Thoracic aorta (tissue), 2 donors: ENCODE measurements around the gene FARS2. TPM values are rescaled to one million over a fixed set of nuclear protein-coding genes. Genes with fewer than 3 reads are reported as not detected.

Experiments used
- ATAC-seq: fragments of 150-250 bp; one replicate; pipeline ENCODE4 v1.8.0; 2017; ENCODE audit warnings: low read depth; ENCODE audit not compliant: insufficient number of reproducible peaks, low FRiP score
- DNase-seq: peaks from one replicate; pipeline ENCODE4 v3.0.0-alpha.2; 2020; ENCODE audit warnings: low spot score
- H3K27ac ChIP-seq, 2 donors: fragments of 200-600 bp; sonication (generic); 1 replicate in 1 of 2; 2 replicates in 1 of 2; pipeline ENCODE4 v1.5.1; 2016; ENCODE audit warnings: mild to moderate bottlenecking in 2 of 2, moderate library complexity in 2 of 2
- H3K27me3 ChIP-seq: fragments of 200-600 bp; sonication (generic); replicated peaks from 2 replicates; pipeline ENCODE4 v1.6.0; 2016; ENCODE audit warnings: mild to moderate bottlenecking; ENCODE audit not compliant: insufficient read depth
- H3K36me3 ChIP-seq: fragments of 200-600 bp; sonication (generic); one replicate; pipeline ENCODE4 v1.5.1; 2016
- H3K4me1 ChIP-seq, 2 donors: fragments of 200-600 bp; sonication (generic); 1 replicate in 1 of 2; 2 replicates in 1 of 2; pipeline versions ENCODE4 v1.5.1 to v1.6.0; 2016; ENCODE audit warnings: low read depth in 2 of 2, mild to moderate bottlenecking in 1 of 2; ENCODE audit not compliant: control insufficient read depth in 1 of 2
- H3K4me3 ChIP-seq: fragments of 200-600 bp; sonication (generic); 2 replicates; pipeline ENCODE4 v1.5.1; 2016; ENCODE audit warnings: mild to moderate bottlenecking
- H3K9me3 ChIP-seq: fragments of 200-600 bp; sonication (generic); 2 replicates; pipeline ENCODE4 v1.5.1; 2016
- total RNA-seq, 2 donors: library from RNA; depleted of rRNA; stranded (reverse); fragments of >200 nt; gene quantifications; one replicate each; pipeline versions ENCODE4 v1.1.0 to v1.2.3, GENCODE V29; 2016
- TF ChIP-seq, protein P1 (sequence below): fragments of 200-600 bp; sonication (generic); IDR thresholded peaks from one replicate; pipeline ENCODE4 v1.5.1; 2019; ENCODE audit warnings: antibody characterized with exemption

FARS2 gene
- total RNA-seq, 2 donors from 2014 or later = 10.4 to 11.6 TPM

- H3K4me1 ChIP-seq = peaks cover 13 to 23% of the 10 kb centered on the region in 2 donors
- no peak overlapping the region for H3K4me3 ChIP-seq
- no peak overlapping the region for H3K27ac ChIP-seq
- DNase-seq (no peak), ATAC-seq (no peak)
- H3K27me3 ChIP-seq = no peaks in the 10 kb centered on the region
- H3K36me3 ChIP-seq = no peaks in the 10 kb centered on the region
- no peaks in the 10 kb centered on the region for H3K9me3 ChIP-seq
- TF ChIP-seq, protein P1, sequence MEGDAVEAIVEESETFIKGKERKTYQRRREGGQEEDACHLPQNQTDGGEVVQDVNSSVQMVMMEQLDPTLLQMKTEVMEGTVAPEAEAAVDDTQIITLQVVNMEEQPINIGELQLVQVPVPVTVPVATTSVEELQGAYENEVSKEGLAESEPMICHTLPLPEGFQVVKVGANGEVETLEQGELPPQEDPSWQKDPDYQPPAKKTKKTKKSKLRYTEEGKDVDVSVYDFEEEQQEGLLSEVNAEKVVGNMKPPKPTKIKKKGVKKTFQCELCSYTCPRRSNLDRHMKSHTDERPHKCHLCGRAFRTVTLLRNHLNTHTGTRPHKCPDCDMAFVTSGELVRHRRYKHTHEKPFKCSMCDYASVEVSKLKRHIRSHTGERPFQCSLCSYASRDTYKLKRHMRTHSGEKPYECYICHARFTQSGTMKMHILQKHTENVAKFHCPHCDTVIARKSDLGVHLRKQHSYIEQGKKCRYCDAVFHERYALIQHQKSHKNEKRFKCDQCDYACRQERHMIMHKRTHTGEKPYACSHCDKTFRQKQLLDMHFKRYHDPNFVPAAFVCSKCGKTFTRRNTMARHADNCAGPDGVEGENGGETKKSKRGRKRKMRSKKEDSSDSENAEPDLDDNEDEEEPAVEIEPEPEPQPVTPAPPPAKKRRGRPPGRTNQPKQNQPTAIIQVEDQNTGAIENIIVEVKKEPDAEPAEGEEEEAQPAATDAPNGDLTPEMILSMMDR = no peak
Measured at GRCh38 chr6:5335020-5335419, 73.7 kb downstream of the FARS2 start.

DNA sequence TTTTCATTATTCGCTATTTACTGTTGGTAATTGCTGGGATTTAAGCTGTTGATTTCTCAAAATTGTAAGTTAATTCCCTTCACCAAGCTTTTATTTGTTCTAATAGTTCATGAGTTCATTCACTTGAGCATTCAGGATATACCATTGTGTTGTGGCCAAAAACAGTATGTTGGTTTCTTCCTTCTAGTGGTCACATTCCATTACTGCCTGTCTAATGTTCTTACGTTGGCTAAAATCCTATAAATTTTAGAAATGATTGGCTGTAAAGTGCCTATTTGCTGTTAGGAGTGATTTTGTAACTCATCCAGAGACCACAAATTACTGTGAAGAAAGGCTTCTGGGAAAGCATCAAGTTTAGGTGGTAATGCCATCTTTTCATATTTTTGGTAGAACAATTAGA lies 76.3 kb downstream of the FARS2 start:
- peaks cover 13 to 23% of the 10 kb centered on the region in 2 donors for H3K4me1 ChIP-seq
- DNase-seq = no peak
- no peak overlapping the region for H3K27ac ChIP-seq
- ATAC-seq = no peak
- H3K4me3 ChIP-seq = no peak overlapping the region
- no peaks in the 10 kb centered on the region for H3K9me3 ChIP-seq
- H3K27me3 ChIP-seq = no peaks in the 10 kb centered on the region
- no peaks in the 10 kb centered on the region for H3K36me3 ChIP-seq
- TF ChIP-seq, protein P1 = no peak

GRCh38 chr6:5338177-5338960 lies 77.1 kb downstream of the FARS2 start:
- H3K36me3 ChIP-seq = no peaks in the 10 kb centered on the region
- peaks cover 13 to 23% of the 10 kb centered on the region in 2 donors for H3K4me1 ChIP-seq
- DNase-seq (no peak), ATAC-seq (no peak)
- no peak overlapping the region for H3K4me3 ChIP-seq
- no peak overlapping the region for H3K27ac ChIP-seq
- no peaks in the 10 kb centered on the region for H3K27me3 ChIP-seq
- TF ChIP-seq, protein P1 = no peak
- H3K9me3 ChIP-seq = no peaks in the 10 kb centered on the region

DNA sequence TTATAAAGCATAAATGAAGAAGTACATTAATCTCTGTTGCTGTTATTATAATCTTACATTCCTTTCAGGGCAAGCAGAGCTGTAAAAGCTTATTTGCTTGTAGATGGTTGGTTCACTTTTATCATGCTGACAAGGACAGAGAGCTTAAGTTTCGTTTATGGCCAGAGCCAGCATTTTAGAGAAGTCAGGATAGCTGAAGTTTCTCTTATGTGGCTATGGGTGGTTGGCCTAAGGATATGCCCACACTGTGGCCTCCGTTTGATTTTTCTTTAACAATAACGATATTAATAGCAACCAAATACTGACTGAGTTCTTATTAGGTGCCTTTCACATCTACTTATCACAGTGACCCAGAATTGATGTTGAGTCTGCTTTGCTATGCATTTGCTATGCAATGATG lies 78.5 kb downstream of the FARS2 start:
- DNase-seq = no peak
- Histone ChIP-seq H3K4me1 (peaks cover under 1 to 12% of the 10 kb centered on the region in 2 donors), H3K27me3 (no peaks in the 10 kb centered on the region), H3K9me3 (no peaks in the 10 kb centered on the region), H3K27ac (no peak overlapping the region), H3K36me3 (no peaks in the 10 kb centered on the region), H3K4me3 (no peak overlapping the region)
- no peak for ATAC-seq
- TF ChIP-seq, protein P1 = no peak

DNA sequence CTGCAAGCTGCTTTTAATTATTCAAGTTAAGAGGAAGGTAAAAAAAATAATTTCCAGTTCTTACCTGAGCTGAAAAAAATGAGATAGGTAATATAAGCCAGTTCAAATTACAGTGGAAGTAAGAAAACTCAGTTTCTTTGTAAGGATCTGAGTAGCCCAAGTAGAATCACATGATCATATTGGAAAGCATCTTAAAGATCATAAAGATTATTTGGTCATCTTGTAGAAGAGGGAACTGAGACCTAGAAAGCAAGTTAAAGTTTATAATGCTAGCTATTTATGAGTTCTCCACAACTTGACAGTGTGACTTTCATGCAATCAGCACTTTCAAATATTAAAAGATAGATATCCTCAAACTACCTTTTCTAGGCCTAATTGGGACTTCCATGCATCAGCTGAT lies 80.5 kb downstream of the FARS2 start:
- ATAC-seq (no peak), DNase-seq (no peak)
- Histone ChIP-seq H3K36me3 (no peaks in the 10 kb centered on the region), H3K27me3 (no peaks in the 10 kb centered on the region), H3K4me1 (peaks cover 0 to 4% of the 10 kb centered on the region in 2 donors), H3K27ac (no peak overlapping the region), H3K4me3 (no peak overlapping the region), H3K9me3 (no peaks in the 10 kb centered on the region)
- TF ChIP-seq, protein P1 = no peak
